K562 (cell line): ENCODE measurements around the gene METTL23. TPM values are rescaled to one million over a fixed set of nuclear protein-coding genes. Genes with fewer than 3 reads are reported as not detected.
"Not testable (repeated sequence)": the region's sequence is repeated elsewhere in the genome, so short reads cannot be mapped to it uniquely, and the experiment has no call there.

Experiments
- ATAC-seq: fragments of 200-7000 bp; cut with Tn5 transposase; 3 replicates; pipeline ENCODE4 v1.9.1; 2020; ENCODE audit warnings: moderate library complexity
- BruUV-seq: library from RNA; stranded (reverse); fragments of 400-500 nt; replicated peaks from 2 replicates; lab custom pipeline; 2021; lab: Mats Ljungman, UMichigan
- CTCF ChIA-PET: fragments of 300-600 bp; formaldehyde crosslinking; extraction: SDS; loops from one replicate; lab custom pipeline; 2021; ENCODE audit warnings: low intra/inter-chr PET ratio; lab: Yijun Ruan, JAX
- POLR2A ChIA-PET: fragments of 300-600, 350-650 bp; sonication (Branson Sonifier 250); formaldehyde crosslinking; extraction: SDS; loops from one replicate; lab custom pipeline; 2021; ENCODE audit warnings: antibody characterized with exemption, inconsistent platforms; lab: Yijun Ruan, JAX
- DNase-seq, 4 experiments: peaks; one replicate each; pipeline versions ENCODE4 v3.0.0 to v3.0.0-alpha.2; 2011 to 2018; ENCODE audit warnings: low spot score in 3 of 4, mixed read lengths in 3 of 4; ENCODE audit errors: extremely low read depth in 1 of 4
- FAIRE-seq: peaks from 2 replicates; lab custom pipeline; 2011; peaks lifted over from hg19 to GRCh38; lab: Jason Lieb, UNC
- H2AFZ ChIP-seq: 2 replicates; pipeline ENCODE4 v1.6.0; 2011; ENCODE audit warnings: low read depth, low read length, control low read depth, inconsistent platforms
- H3K27ac ChIP-seq: fragments of 200-600 bp; 3 replicates; pipeline ENCODE4 v1.8.0; 2011; ENCODE audit warnings: low read depth, mild to moderate bottlenecking, control low read depth, inconsistent platforms, low read length, moderate library complexity, mixed read lengths; ENCODE audit errors: extremely low read depth
- H3K27me3 ChIP-seq, 2 experiments: fragments of 300-600 bp in 1 of 2; 2 replicates in 1 of 2; 3 replicates in 1 of 2; pipeline versions ENCODE4 v1.6.0 to v1.8.0; 2011; ENCODE audit warnings: inconsistent platforms in 2 of 2, low read length in 2 of 2, mild to moderate bottlenecking in 1 of 2, mixed read lengths in 1 of 2, moderate library complexity in 1 of 2; ENCODE audit not compliant: control insufficient read depth in 2 of 2, insufficient read depth in 2 of 2
- H3K36me3 ChIP-seq: fragments of 300-600 bp; 3 replicates; pipeline ENCODE4 v1.8.0; 2011; ENCODE audit warnings: mild to moderate bottlenecking, low read length, inconsistent platforms; ENCODE audit not compliant: control insufficient read depth, insufficient read depth
- H3K4me1 ChIP-seq, 2 experiments: fragments of 200-600 bp in 1 of 2; replicated peaks in 1 of 2; 2 replicates in 1 of 2; 3 replicates in 1 of 2; pipeline versions ENCODE4 v1.5.1 to v1.8.0; 2011; ENCODE audit warnings: inconsistent platforms in 2 of 2, low read length in 2 of 2, mild to moderate bottlenecking in 1 of 2, mixed read lengths in 1 of 2, moderate library complexity in 1 of 2; ENCODE audit not compliant: control insufficient read depth in 2 of 2, insufficient read depth in 2 of 2
- H3K4me2 ChIP-seq: 2 replicates; pipeline ENCODE4 v1.6.1; 2011; ENCODE audit warnings: low read length, control low read depth, inconsistent platforms, mixed read lengths; ENCODE audit not compliant: insufficient read depth
- H3K4me3 ChIP-seq: fragments of 200-600 bp; sonication (generic), shearing (Covaris generic); 2 replicates; pipeline ENCODE4 v1.5.1; 2016; ENCODE audit warnings: control low read depth, inconsistent platforms
- H3K79me2 ChIP-seq: fragments of 200-600 bp; 3 replicates; pipeline ENCODE4 v1.8.0; 2011; ENCODE audit warnings: low read length, inconsistent platforms; ENCODE audit not compliant: control insufficient read depth, insufficient read depth
- H3K9ac ChIP-seq, 2 experiments: 2 replicates each; pipeline versions ENCODE4 v1.6.0 to v1.6.1; 2011; ENCODE audit warnings: low read depth in 2 of 2, low read length in 2 of 2, control low read depth in 1 of 2, inconsistent platforms in 1 of 2, mild to moderate bottlenecking in 1 of 2, mixed read lengths in 1 of 2; ENCODE audit not compliant: insufficient read depth in 1 of 2
- H3K9me1 ChIP-seq: one replicate; pipeline ENCODE4 v1.6.0; 2011; ENCODE audit warnings: inconsistent platforms, mild to moderate bottlenecking, low read length, moderate library complexity; ENCODE audit not compliant: control insufficient read depth, insufficient read depth
- H3K9me3 ChIP-seq: replicated peaks from 2 replicates; pipeline ENCODE4 v1.5.1; 2011; ENCODE audit warnings: low read depth, low read length, inconsistent platforms; ENCODE audit not compliant: control insufficient read depth, insufficient read depth
- H4K20me1 ChIP-seq: replicated peaks from 2 replicates; pipeline ENCODE4 v1.6.1; 2011; ENCODE audit warnings: low read length, inconsistent platforms, mixed read lengths; ENCODE audit not compliant: control insufficient read depth, insufficient read depth
- GABPB1 ChIP-seq: sonication (generic); formaldehyde crosslinking; IDR thresholded peaks from 2 replicates; pipeline ENCODE4 v1.8.0; 2022; ENCODE audit warnings: mild to moderate bottlenecking, missing genetic modification reagents
- SP1 ChIP-seq: sonication (generic); formaldehyde crosslinking; IDR thresholded peaks from 2 replicates; pipeline ENCODE4 v1.8.1; 2022; ENCODE audit warnings: mild to moderate bottlenecking, missing genetic modification reagents
- ZNF121 ChIP-seq: sonication (generic); formaldehyde crosslinking; conservative IDR thresholded peaks from 2 replicates; pipeline ENCODE4 v1.8.0; 2022; ENCODE audit warnings: missing genetic modification reagents
- ZNF384 ChIP-seq: IDR thresholded peaks from 2 replicates; pipeline ENCODE4 v1.6.1; 2012; ENCODE audit warnings: low read depth, low read length, improper control_type of control experiment
- WGBS: fragments of 100-300 bp; shearing (Covaris generic); methylation state at CpG from one replicate; pipeline ENCODE4 v1.1.6; 2016; ENCODE audit warnings: low coverage, mixed read lengths; ENCODE audit not compliant: insufficient coverage; ENCODE audit errors: missing lambda C conversion rate; 5-methylcytosine and 5-hydroxymethylcytosine counted together
- in situ Hi-C: fragments of 300-500 bp; cut with MboI; formaldehyde crosslinking; loops from 4 replicates; pipeline ENCODE4 v1.15.0; 2018; ENCODE audit warnings: inconsistent platforms, mixed read lengths
- intact Hi-C: fragments of 100-400 bp; cut with micrococcal nuclease; formaldehyde crosslinking; loops from 2 replicates; pipeline ENCODE4 v1.14.2; 2022
- polyA plus RNA-seq, 8 experiments: library from polyadenylated mRNA; depleted of rRNA in 4 of 8; stranded (reverse) in 5 of 8; unstranded in 3 of 8; fragments of >200 nt; fragmentation: Nextera tagmentation in 2 of 8; fragmentation: Illumina TruSeq in 1 of 8; extraction: Ambion mirVana in 2 of 8; extraction: Trizol in 1 of 8; gene quantifications; 2 replicates each; pipeline versions ENCODE4 v1.2.1 to v1.2.3, GENCODE V29; 2011 to 2014; ENCODE audit warnings: inconsistent platforms in 1 of 8, missing spikeins in 1 of 8
- total RNA-seq, 7 experiments: library from RNA; depleted of rRNA in 6 of 7; stranded (reverse); fragments of >200 nt in 6 of 7; fragmentation: Illumina TruSeq in 2 of 7; extraction: Trizol in 2 of 7; gene quantifications; 2 replicates each; pipeline versions ENCODE4 v1.2.1 to v1.2.3, GENCODE V29; 2011 to 2021; ENCODE audit warnings: low replicate concordance in 1 of 7

The METTL23 gene
- total and polyA plus RNA-seq, 9 of the 15 experiments (the other 6 are each of a cell fraction or from before 2014, with no cell fraction given) = 29.4 to 67.3 (median 41.6) TPM

- POLR2A ChIA-PET = interaction anchor here (0.6 to 5.2 kb wide), 4 partner anchors 14 to 118 kb away, joined by 3 to 35 read pairs (median 6); partner anchors contain the start of genes JMJD6, METTL23, MFSD11 and SRSF2
- FAIRE-seq, H3K27me3 ChIP-seq, CTCF ChIA-PET, H3K9me3 ChIP-seq, H3K9ac ChIP-seq, H3K4me3 ChIP-seq, H2AFZ ChIP-seq, H3K27ac ChIP-seq, ATAC-seq, H3K9me1 ChIP-seq, DNase-seq, in situ Hi-C loops, H3K4me2 ChIP-seq, H4K20me1 ChIP-seq, BruUV-seq, intact Hi-C loops: not testable (repeated sequence)
- WGBS = 43% methylated on average over 5 of the region's 7 CpGs
- Histone ChIP-seq H3K79me2 (peaks cover 12% of the 10 kb centered on the region; the same call in 2 of the 3 replicates), H3K36me3 (peaks cover 44% of the 10 kb centered on the region), H3K4me1 (peaks cover 44 to 49% of the 10 kb centered on the region in 2 experiments)
- TF ChIP-seq ZNF384 = peak; percentile 42; the same call in 1 of the 2 replicates
- 0 out of 2 replicates have a peak, but pooled peaks have one; percentile 16 for TF ChIP-seq ZNF121 (CRISPR knock-in tag)
These were observed 14.3 kb upstream of the METTL23 start for GRCh38 chr17:76712321-76712720.

- peaks cover 4% of the 10 kb centered on the region; the same call in 1 of the 2 replicates for H4K20me1 ChIP-seq
- no TSS peak for BruUV-seq
- ATAC-seq = no peak
- H3K9ac ChIP-seq = no peak overlapping the region
- in situ Hi-C loops (no loop called here), intact Hi-C loops (no loop called here)
- FAIRE-seq = no peak
- TF ChIP-seq SP1 (CRISPR knock-in tag) (0 out of 2 replicates have a peak, but pooled peaks have one; percentile 8), GABPB1 (CRISPR knock-in tag) (no peak)
- H3K9me1 ChIP-seq = peaks cover 2% of the 10 kb centered on the region
- no peaks in the 10 kb centered on the region for H3K27me3 ChIP-seq
- CTCF ChIA-PET = interaction anchor here (2.2 kb wide), 1 partner anchor 190 kb away, joined by 12 read pairs; no protein-coding TSS in a partner anchor
- H3K27ac ChIP-seq = no peak overlapping the region
- H3K36me3 ChIP-seq = peaks cover 57% of the 10 kb centered on the region
- 93% methylated on average over 7 of the region's 7 CpGs for WGBS
- POLR2A ChIA-PET = interaction anchor here (0.8 to 5.2 kb wide), 8 partner anchors 9 to 484 kb away, joined by 3 to 35 read pairs (median 4); partner anchors contain the start of genes JMJD6, METTL23, MFSD11 and SRSF2
- no peak for DNase-seq
- H3K79me2 ChIP-seq = peaks cover 12% of the 10 kb centered on the region; the same call in 2 of the 3 replicates
- H3K4me3 ChIP-seq = no peak overlapping the region
- no peak overlapping the region for H2AFZ ChIP-seq
- H3K4me2 ChIP-seq = no peak overlapping the region
- no peaks in the 10 kb centered on the region for H3K9me3 ChIP-seq
- peaks cover 38 to 46% of the 10 kb centered on the region in 2 experiments for H3K4me1 ChIP-seq
These were observed 12.9 kb upstream of the METTL23 start for GRCh38 chr17:76713765-76714164.
